GM12865 (cell line): ENCODE results near the gene ADH1C.

Experiments used
- DNase-seq: peaks from one replicate; pipeline ENCODE4 v3.0.0; 2010; ENCODE audit warnings: low read depth
- H3K4me3 ChIP-seq: 2 replicates; pipeline ENCODE4 v1.5.1; 2011; ENCODE audit warnings: mild to moderate bottlenecking, low read depth, low read length, control low read depth
- TF ChIP-seq, protein P1 (sequence below): IDR thresholded peaks from 2 replicates; pipeline ENCODE4 v1.5.1; 2011; ENCODE audit warnings: low read length, control low read depth, low read depth, inconsistent platforms; ENCODE audit not compliant: insufficient read depth; ENCODE audit errors: missing control alignments

Gene ADH1C

DNA sequence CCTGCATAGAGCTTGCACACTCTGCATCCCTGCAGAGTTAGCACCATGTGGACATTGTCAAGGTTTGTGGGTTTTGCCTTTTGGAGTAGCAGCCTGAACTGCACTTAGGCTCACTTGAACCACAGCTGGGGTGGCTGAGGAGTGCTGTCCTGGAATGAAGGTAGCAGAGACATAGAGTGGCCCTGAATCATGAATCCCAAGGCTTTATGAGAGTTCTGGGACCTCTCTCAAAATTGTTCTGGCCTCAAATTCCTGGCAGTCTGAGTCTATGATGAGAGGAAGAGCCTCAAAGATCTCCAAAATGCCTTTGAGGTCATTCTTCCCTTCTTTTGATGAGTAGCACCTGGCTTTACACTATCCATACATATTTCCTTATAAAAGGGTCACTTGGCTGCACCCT lies 37.1 kb upstream of the ADH1C start:
- H3K4me3 ChIP-seq: no peak overlapping the region
- DNase-seq: no peak
- TF ChIP-seq, protein P1, sequence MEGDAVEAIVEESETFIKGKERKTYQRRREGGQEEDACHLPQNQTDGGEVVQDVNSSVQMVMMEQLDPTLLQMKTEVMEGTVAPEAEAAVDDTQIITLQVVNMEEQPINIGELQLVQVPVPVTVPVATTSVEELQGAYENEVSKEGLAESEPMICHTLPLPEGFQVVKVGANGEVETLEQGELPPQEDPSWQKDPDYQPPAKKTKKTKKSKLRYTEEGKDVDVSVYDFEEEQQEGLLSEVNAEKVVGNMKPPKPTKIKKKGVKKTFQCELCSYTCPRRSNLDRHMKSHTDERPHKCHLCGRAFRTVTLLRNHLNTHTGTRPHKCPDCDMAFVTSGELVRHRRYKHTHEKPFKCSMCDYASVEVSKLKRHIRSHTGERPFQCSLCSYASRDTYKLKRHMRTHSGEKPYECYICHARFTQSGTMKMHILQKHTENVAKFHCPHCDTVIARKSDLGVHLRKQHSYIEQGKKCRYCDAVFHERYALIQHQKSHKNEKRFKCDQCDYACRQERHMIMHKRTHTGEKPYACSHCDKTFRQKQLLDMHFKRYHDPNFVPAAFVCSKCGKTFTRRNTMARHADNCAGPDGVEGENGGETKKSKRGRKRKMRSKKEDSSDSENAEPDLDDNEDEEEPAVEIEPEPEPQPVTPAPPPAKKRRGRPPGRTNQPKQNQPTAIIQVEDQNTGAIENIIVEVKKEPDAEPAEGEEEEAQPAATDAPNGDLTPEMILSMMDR: no peak

GRCh38 chr4:99383833-99384392 lies 31.4 kb upstream of the ADH1C start:
- TF ChIP-seq, protein P1: no peak
- no peak for DNase-seq

DNA sequence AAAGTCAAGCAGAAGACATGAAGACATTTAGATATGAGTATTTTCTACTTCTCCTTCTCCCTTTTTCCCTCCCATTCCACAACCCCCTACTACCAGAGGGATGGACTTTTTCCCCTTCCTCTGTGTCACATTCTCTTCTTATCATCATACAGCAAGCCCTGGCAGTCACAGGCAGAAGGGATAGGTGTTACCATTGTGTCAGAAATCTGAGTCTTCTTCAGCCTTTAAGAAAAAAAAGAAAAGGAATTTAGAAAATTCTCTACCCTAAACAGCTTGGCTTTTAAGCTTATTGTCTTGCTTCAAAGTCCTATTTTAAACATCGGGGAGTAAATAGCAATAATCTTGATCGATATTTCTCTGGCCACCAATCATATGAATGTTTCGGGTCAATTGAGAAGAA lies 30.9 kb upstream of the ADH1C start:
- TF ChIP-seq, protein P1: no peak
- no peak for DNase-seq
- H3K4me3 ChIP-seq: no peak overlapping the region

More at GRCh38 chr4:99383833-99384392, 31.4 kb upstream of the ADH1C start:
- H3K4me3 ChIP-seq: no peak overlapping the region

- TF ChIP-seq, protein P1: no peak
- H3K4me3 ChIP-seq: no peak overlapping the region
- DNase-seq: no peak
These were observed 30.3 kb upstream of the ADH1C start for GRCh38 chr4:99382745-99383360.

DNA sequence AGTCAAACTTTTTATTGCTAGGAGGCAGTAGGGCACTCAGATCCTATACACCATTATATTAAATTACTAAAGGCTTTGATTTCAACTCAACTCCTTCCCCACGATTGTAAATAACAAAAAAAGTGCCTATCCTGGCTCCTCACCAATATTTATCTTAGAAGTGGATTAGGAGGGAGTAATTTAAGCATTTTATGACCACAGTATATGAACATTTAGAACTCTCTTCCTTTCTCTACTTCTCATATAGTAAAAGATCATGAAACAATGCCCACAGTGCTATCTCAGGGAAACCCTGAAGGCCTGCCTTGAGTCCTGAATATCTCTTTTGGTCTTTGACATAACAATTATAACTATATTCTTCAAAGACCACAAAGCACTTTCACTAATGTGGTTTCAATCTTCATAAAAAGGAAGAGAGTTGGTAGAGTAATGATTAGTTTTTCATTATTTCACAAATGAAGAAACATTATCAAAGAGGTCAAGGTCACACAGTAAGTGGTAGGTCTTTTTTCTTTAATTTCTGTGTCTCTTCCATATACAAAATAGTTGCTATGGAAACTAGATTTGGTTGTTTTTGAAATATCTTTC lies 29.1 kb upstream of the ADH1C start:
- DNase-seq: no peak
- no peak overlapping the region for H3K4me3 ChIP-seq
- TF ChIP-seq, protein P1: no peak

DNA sequence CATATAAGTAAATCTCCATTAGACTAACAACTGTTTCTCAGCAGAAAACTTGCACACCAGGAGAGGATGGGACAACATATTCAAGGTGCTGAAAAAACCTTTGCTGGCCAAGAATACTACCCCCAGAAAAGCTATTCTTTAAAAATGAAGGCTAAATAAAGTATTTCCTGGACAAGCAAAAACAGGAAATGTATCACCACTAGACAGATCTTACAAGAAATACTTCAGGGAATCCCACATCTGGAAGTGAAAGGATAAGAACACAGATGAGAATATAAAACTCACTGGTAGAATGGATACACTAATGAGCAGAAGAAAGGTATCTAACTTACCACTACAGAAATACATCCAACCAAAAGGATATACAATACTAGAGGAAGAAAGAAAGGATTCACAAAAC lies 27.0 kb upstream of the ADH1C start:
- TF ChIP-seq, protein P1: no peak
- no peak overlapping the region for H3K4me3 ChIP-seq
- no peak for DNase-seq
